Measurements from ENCODE around the gene PBXIP1.
"Not testable (repeated sequence)": the region's sequence is repeated elsewhere in the genome, so short reads cannot be mapped to it uniquely, and the experiment has no call there.

The PBXIP1 gene

GRCh38 chr1:154993572-154994268 lies 37.8 kb upstream of the PBXIP1 start, which contains the start of gene LENEP:
Gene LENEP, plus strand, starts transcription at chr1:154993586. Its CDS starts 22 bp downstream, at chr1:154993608.
- no peak for DNase-seq

GRCh38 chr1:154992721-154993571 lies 37.0 kb upstream of the PBXIP1 start:
- DNase-seq = peak; percentile 7

GRCh38 chr1:154990276-154990675 lies 34.4 kb upstream of the PBXIP1 start:
- no peak for DNase-seq

- no peak for DNase-seq
Observed at GRCh38 chr1:154989195-154989860, 33.4 kb upstream of the PBXIP1 start.

GRCh38 chr1:154988058-154988954 lies 32.4 kb upstream of the PBXIP1 start:
- no peak for DNase-seq

- no peak for DNase-seq
Observed at GRCh38 chr1:154987326-154987725, 31.4 kb upstream of the PBXIP1 start.

GRCh38 chr1:154986736-154987135 lies 30.8 kb upstream of the PBXIP1 start:
- DNase-seq = not testable (repeated sequence)

GRCh38 chr1:154983776-154984466 lies 28.0 kb upstream of the PBXIP1 start:
- no peak for DNase-seq

- peak; percentile 100 for DNase-seq
Observed at GRCh38 chr1:154982897-154983648, 27.2 kb upstream of the PBXIP1 start, which contains the start of gene FLAD1. Gene FLAD1, plus strand, starts transcription at chr1:154983344. Its CDS starts 351 bp downstream, at chr1:154983695.

GRCh38 chr1:154982341-154982740 lies 26.4 kb upstream of the PBXIP1 start:
- DNase-seq = no peak

- DNase-seq = no peak
Observed at GRCh38 chr1:154978360-154978759, 22.5 kb upstream of the PBXIP1 start.

- not testable (repeated sequence) for DNase-seq
Observed at GRCh38 chr1:154977762-154978161, 21.9 kb upstream of the PBXIP1 start.

- DNase-seq = peak; percentile 21
Observed at GRCh38 chr1:154975409-154976059, 19.6 kb upstream of the PBXIP1 start.

GRCh38 chr1:154974808-154975408 lies 19.0 kb upstream of the PBXIP1 start:
- DNase-seq = peak; percentile 97

GRCh38 chr1:154974102-154974807 lies 18.4 kb upstream of the PBXIP1 start, which contains the start of gene CKS1B:
Gene CKS1B, plus strand, starts transcription at chr1:154974681. Its CDS starts 65 bp downstream, at chr1:154974746.
- DNase-seq = peak; percentile 100

- peak; percentile 91 for DNase-seq
Observed at GRCh38 chr1:154973344-154974101, 17.6 kb upstream of the PBXIP1 start.

GRCh38 chr1:154972517-154973343 lies 16.8 kb upstream of the PBXIP1 start:
- no peak for DNase-seq

GRCh38 chr1:154972213-154972516 lies 16.3 kb upstream of the PBXIP1 start:
- DNase-seq = no peak
